H9 (cell line): Measurements from ENCODE around the gene FTO. TPM values are rescaled to one million over a fixed set of nuclear protein-coding genes. Genes with fewer than 3 reads are reported as not detected.

Source experiments
- DNase-seq: peaks from one replicate; pipeline ENCODE4 v3.0.0-alpha.2; 2017
- H2AFZ ChIP-seq: one replicate; pipeline ENCODE4 v1.6.1; 2013; ENCODE audit warnings: mild to moderate bottlenecking, low read length, control low read depth, moderate library complexity
- H2AK5ac ChIP-seq: 2 replicates; pipeline ENCODE4 v1.6.1; 2013; ENCODE audit warnings: low read length, control low read depth, mixed read lengths; ENCODE audit not compliant: insufficient read length
- H2BK120ac ChIP-seq: one replicate; pipeline ENCODE4 v1.6.1; 2013; ENCODE audit warnings: low read depth, mild to moderate bottlenecking, low read length, control low read depth, inconsistent platforms; ENCODE audit not compliant: poor library complexity, severe bottlenecking
- H2BK12ac ChIP-seq: 2 replicates; pipeline ENCODE4 v1.6.1; 2013; ENCODE audit warnings: low read length, control low read depth, mixed read lengths, low read depth; ENCODE audit not compliant: insufficient read length
- H2BK15ac ChIP-seq: 2 replicates; pipeline ENCODE4 v1.6.1; 2013; ENCODE audit warnings: low read depth, low read length, control low read depth
- H2BK20ac ChIP-seq: one replicate; pipeline ENCODE4 v1.6.1; 2013; ENCODE audit warnings: low read depth, mild to moderate bottlenecking, low read length, control low read depth, inconsistent platforms; ENCODE audit not compliant: poor library complexity, severe bottlenecking
- H2BK5ac ChIP-seq: 2 replicates; pipeline ENCODE4 v1.6.1; 2013; ENCODE audit warnings: low read length, control low read depth, mixed read lengths; ENCODE audit not compliant: insufficient read length
- H3K14ac ChIP-seq: 2 replicates; pipeline ENCODE4 v1.6.1; 2013; ENCODE audit warnings: low read length, control low read depth; ENCODE audit not compliant: insufficient read depth
- H3K18ac ChIP-seq: 2 replicates; pipeline ENCODE4 v1.6.1; 2013; ENCODE audit warnings: low read depth, mild to moderate bottlenecking, mixed read lengths, low read length, control low read depth; ENCODE audit not compliant: insufficient read length
- H3K23ac ChIP-seq: 2 replicates; pipeline ENCODE4 v1.6.1; 2013; ENCODE audit warnings: low read length, control low read depth, mixed read lengths, low read depth; ENCODE audit not compliant: insufficient read length
- H3K23me2 ChIP-seq: 2 replicates; pipeline ENCODE4 v1.6.1; 2013; ENCODE audit warnings: low read depth, mild to moderate bottlenecking, mixed read lengths, low read length, control low read depth; ENCODE audit not compliant: insufficient read length, poor library complexity, severe bottlenecking
- H3K27ac ChIP-seq: 2 replicates; pipeline ENCODE4 v1.5.1; 2013; ENCODE audit warnings: low read length, control low read depth, mixed read lengths, low read depth; ENCODE audit not compliant: insufficient read length
- H3K27me3 ChIP-seq: 2 replicates; pipeline ENCODE4 v1.6.1; 2013; ENCODE audit warnings: low read length, control low read depth, inconsistent platforms; ENCODE audit not compliant: insufficient read depth
- H3K4ac ChIP-seq: 2 replicates; pipeline ENCODE4 v1.6.1; 2013; ENCODE audit warnings: low read depth, mild to moderate bottlenecking, control low read depth, inconsistent platforms, low read length, moderate library complexity
- H3K4me1 ChIP-seq: 2 replicates; pipeline ENCODE4 v1.6.1; 2013; ENCODE audit warnings: low read length, control low read depth, inconsistent platforms; ENCODE audit not compliant: insufficient read depth
- H3K4me2 ChIP-seq: 2 replicates; pipeline ENCODE4 v1.6.1; 2013; ENCODE audit warnings: low read length, control low read depth, mixed read lengths; ENCODE audit not compliant: insufficient read length, insufficient read depth
- H3K56ac ChIP-seq: 2 replicates; pipeline ENCODE4 v1.6.1; 2013; ENCODE audit warnings: low read depth, mild to moderate bottlenecking, mixed read lengths, low read length, control low read depth; ENCODE audit not compliant: insufficient read length
- H3K79me1 ChIP-seq: 2 replicates; pipeline ENCODE4 v1.6.1; 2013; ENCODE audit warnings: low read depth, mild to moderate bottlenecking, moderate library complexity, low read length, control low read depth, inconsistent platforms; ENCODE audit not compliant: insufficient read depth, poor library complexity, severe bottlenecking
- H3K79me2 ChIP-seq: 2 replicates; pipeline ENCODE4 v1.6.1; 2013; ENCODE audit warnings: low read length, control low read depth, inconsistent platforms; ENCODE audit not compliant: insufficient read depth
- H3K9ac ChIP-seq: 2 replicates; pipeline ENCODE4 v1.6.1; 2013; ENCODE audit warnings: low read length, control low read depth, mixed read lengths; ENCODE audit not compliant: insufficient read length; ENCODE audit errors: extremely low read depth
- H3K9me3 ChIP-seq: one replicate; pipeline ENCODE4 v1.6.1; 2013; ENCODE audit warnings: low read depth, low read length, inconsistent platforms; ENCODE audit not compliant: control insufficient read depth
- H3T11ph ChIP-seq: one replicate; pipeline ENCODE4 v1.6.1; 2013; ENCODE audit warnings: mild to moderate bottlenecking, low read length, control low read depth, inconsistent platforms
- H4K20me1 ChIP-seq: one replicate; pipeline ENCODE4 v1.6.1; 2013; ENCODE audit not compliant: control insufficient read depth, insufficient read length, insufficient read depth
- H4K5ac ChIP-seq: 2 replicates; pipeline ENCODE4 v1.6.1; 2013; ENCODE audit warnings: low read depth, mild to moderate bottlenecking, mixed read lengths, low read length, control low read depth; ENCODE audit not compliant: insufficient read length
- H4K8ac ChIP-seq: replicated peaks from 2 replicates; pipeline ENCODE4 v1.6.1; 2013; ENCODE audit warnings: low read length, control low read depth, mixed read lengths, low read depth; ENCODE audit not compliant: insufficient read length
- H4K91ac ChIP-seq: 2 replicates; pipeline ENCODE4 v1.6.1; 2013; ENCODE audit warnings: low read depth, mild to moderate bottlenecking, moderate library complexity, mixed read lengths, low read length, control low read depth; ENCODE audit not compliant: insufficient read length
- H3K27ac Mint-ChIP-seq, 3 experiments: 2 replicates in 2 of 3; 3 replicates in 1 of 3; pipeline ENCODE4 v1.8.0; 2020 to 2021; ENCODE audit warnings: mixed read lengths in 3 of 3, mild to moderate bottlenecking in 1 of 3, moderate library complexity in 1 of 3
- H3K27me3 Mint-ChIP-seq: 2 replicates; pipeline ENCODE4 v1.8.0; 2021; ENCODE audit warnings: low read depth, mild to moderate bottlenecking, moderate library complexity, mixed read lengths
- H3K36me3 Mint-ChIP-seq, 3 experiments: 2 replicates in 2 of 3; 3 replicates in 1 of 3; pipeline ENCODE4 v1.8.0; 2020 to 2021; ENCODE audit warnings: low read depth in 3 of 3, mixed read lengths in 3 of 3; ENCODE audit not compliant: insufficient read depth in 1 of 3
- H3K4me1 Mint-ChIP-seq, 2 experiments: 2 replicates each; pipeline ENCODE4 v1.8.0; 2020; ENCODE audit warnings: mixed read lengths in 2 of 2
- H3K4me3 Mint-ChIP-seq, 2 experiments: 2 replicates in 1 of 2; 3 replicates in 1 of 2; pipeline ENCODE4 v1.8.0; 2020 to 2021; ENCODE audit warnings: mild to moderate bottlenecking in 2 of 2, mixed read lengths in 2 of 2, moderate library complexity in 1 of 2
- H3K9me3 Mint-ChIP-seq, 2 experiments: 2 replicates in 1 of 2; 3 replicates in 1 of 2; pipeline ENCODE4 v1.8.0; 2020; ENCODE audit warnings: mild to moderate bottlenecking in 2 of 2, mixed read lengths in 2 of 2, moderate library complexity in 1 of 2
- CTCF ChIP-seq: fragments of 200-600 bp; sonication (generic); conservative IDR thresholded peaks from 3 replicates; pipeline ENCODE4 v1.8.0; 2021; ENCODE audit warnings: antibody characterized with exemption, mild to moderate bottlenecking
- WGBS: extraction: QIAGEN DNeasy Blood & Tissue Kit; methylation state at CpG from one replicate; pipeline ENCODE4 v1.1.7; 2013; ENCODE audit warnings: missing lambda C conversion rate, low lambda C conversion rate, mixed read lengths; ENCODE audit not compliant: insufficient read length; ENCODE audit errors: extremely low coverage; 5-methylcytosine and 5-hydroxymethylcytosine counted together
- total RNA-seq: library from RNA; stranded (reverse); gene quantifications from 2 replicates; pipeline ENCODE4 v1.2.1, GENCODE V29; 2021

FTO gene
- total RNA-seq, 1 experiment from 2014 or later = 67.9 TPM

GRCh38 chr16:54173490-54173889, 469.5 kb downstream of the FTO start:
- H3K18ac ChIP-seq = no peak overlapping the region
- no peak overlapping the region for H4K5ac ChIP-seq
- H3K23me2 ChIP-seq = no peaks in the 10 kb centered on the region
- no peak overlapping the region for H3K4me3 Mint-ChIP-seq
- H2BK120ac ChIP-seq = no peak overlapping the region
- no peaks in the 10 kb centered on the region for H3K4me1 ChIP-seq
- no peak overlapping the region for H2BK15ac ChIP-seq
- WGBS = no CpG with 5 or more reads among the region's 8 CpGs
- TF ChIP-seq CTCF = no peak
- no peak overlapping the region for H3K9ac ChIP-seq
- no peaks in the 10 kb centered on the region for H3K79me2 ChIP-seq
- H3K9me3 Mint-ChIP-seq = no peaks in the 10 kb centered on the region
- H4K20me1 ChIP-seq = no peaks in the 10 kb centered on the region
- H2BK20ac ChIP-seq = no peak overlapping the region
- H3K27ac Mint-ChIP-seq = peak overlapping the region in 1 of 3 experiments; percentile 15; a peak in 1 of 7 replicates
- no peaks in the 10 kb centered on the region for H3K27me3 ChIP-seq
- no peak overlapping the region for H2BK5ac ChIP-seq
- no peak overlapping the region for H3K4me2 ChIP-seq
- no peak overlapping the region for H2BK12ac ChIP-seq
- H3K79me1 ChIP-seq = no peaks in the 10 kb centered on the region
- no peak overlapping the region for H4K8ac ChIP-seq
- H2AFZ ChIP-seq = no peak overlapping the region
- H3K9me3 ChIP-seq = no peaks in the 10 kb centered on the region
- no peaks in the 10 kb centered on the region for H3K36me3 Mint-ChIP-seq
- H3K56ac ChIP-seq = no peak overlapping the region
- H3K4me1 Mint-ChIP-seq = peaks cover 37 to 49% of the 10 kb centered on the region in 2 experiments
- H3K27me3 Mint-ChIP-seq = peaks cover 11% of the 10 kb centered on the region
- no peak overlapping the region for H3K23ac ChIP-seq
- H3T11ph ChIP-seq = no peak overlapping the region
- H3K14ac ChIP-seq = no peak overlapping the region
- H4K91ac ChIP-seq = no peak overlapping the region
- DNase-seq = no peak
- no peak overlapping the region for H2AK5ac ChIP-seq
- no peak overlapping the region for H3K4ac ChIP-seq
- no peak overlapping the region for H3K27ac ChIP-seq
